HG03045 (cell line): ENCODE measurements around the gene ZIK1.

Source experiments
- ATAC-seq: cut with Tn5 transposase; IDR thresholded peaks from one replicate; pipeline ENCODE4 v1.9.1; 2021; ENCODE audit warnings: mild to moderate bottlenecking, moderate library complexity; ENCODE audit not compliant: unreplicated experiment

The ZIK1 gene

GRCh38 chr19:57606931-57607330 is 23.0 kb downstream of the ZIK1 start:
- ATAC-seq: no peak

- ATAC-seq: no peak
Observed at GRCh38 chr19:57611113-57611512, 27.2 kb downstream of the ZIK1 start.

GRCh38 chr19:57613941-57614743 is 30.2 kb downstream of the ZIK1 start, which contains the start of gene ZNF134:
Gene ZNF134, plus strand, starts transcription at chr19:57614242. Its CDS starts 5,227 bp downstream, at chr19:57619469.
- peak; percentile 90 for ATAC-seq

- no peak for ATAC-seq
Observed at GRCh38 chr19:57615346-57615745, 31.4 kb downstream of the ZIK1 start.

- ATAC-seq: no peak
Observed at GRCh38 chr19:57620673-57621348, 36.9 kb downstream of the ZIK1 start.

- ATAC-seq: no peak
Observed at GRCh38 chr19:57623091-57623490, 39.1 kb downstream of the ZIK1 start.

- ATAC-seq: peak; percentile 85
Observed at GRCh38 chr19:57632987-57633831, 49.3 kb downstream of the ZIK1 start, which contains the start of gene ZNF211. Gene ZNF211, plus strand, starts transcription at chr19:57633168. Its CDS starts 179 bp downstream, at chr19:57633347.

- ATAC-seq: no peak
Observed at GRCh38 chr19:57633832-57634131, 49.8 kb downstream of the ZIK1 start.

- no peak for ATAC-seq
Observed at GRCh38 chr19:57637379-57637778, 53.4 kb downstream of the ZIK1 start.

GRCh38 chr19:57641715-57642234 is 57.8 kb downstream of the ZIK1 start:
- ATAC-seq: no peak

GRCh38 chr19:57642396-57643046 is 58.6 kb downstream of the ZIK1 start:
- no peak for ATAC-seq
